SK-N-SH (cell line): ENCODE results near the gene SPATA3. TPM values are rescaled to one million over a fixed set of nuclear protein-coding genes. Genes with fewer than 3 reads are reported as not detected.

Experiments used
- CTCF ChIA-PET: fragments of 300-600, 350-600 bp; formaldehyde crosslinking; extraction: SDS; loops from one replicate; lab custom pipeline; 2021; lab: Yijun Ruan, JAX
- POLR2A ChIA-PET: fragments of 350-600 bp; sonication (Branson Sonifier 250); formaldehyde crosslinking; extraction: SDS; loops from one replicate; lab custom pipeline; 2020; ENCODE audit warnings: antibody characterized with exemption, inconsistent platforms; lab: Yijun Ruan, JAX
- DNase-seq: peaks from one replicate; pipeline ENCODE4 v3.0.0; 2012
- H2AFZ ChIP-seq: fragments of 200-600 bp; sonication (generic); 2 replicates; pipeline ENCODE4 v1.8.1; 2016; ENCODE audit warnings: antibody characterized with exemption, mild to moderate bottlenecking, low read depth
- H3F3A ChIP-seq: fragments of 200-600 bp; sonication (generic); replicated peaks from 2 replicates; pipeline ENCODE3; 2016; ENCODE audit warnings: antibody characterized with exemption, mild to moderate bottlenecking; ENCODE audit not compliant: insufficient read depth
- H3K27ac ChIP-seq, 2 experiments: fragments of 200-500 bp in 1 of 2; fragments of 200-600 bp in 1 of 2; sonication (Bioruptor generic) in 1 of 2; sonication (generic), shearing (Covaris generic) in 1 of 2; 2 replicates each; pipeline versions ENCODE4 v1.5.1 to v1.6.1; 2014 to 2016; ENCODE audit warnings: low read depth in 2 of 2, inconsistent platforms in 1 of 2, low read length in 1 of 2, mild to moderate bottlenecking in 1 of 2, mixed read lengths in 1 of 2
- H3K27me3 ChIP-seq: fragments of 200-600 bp; sonication (generic), shearing (Covaris generic); 2 replicates; pipeline ENCODE4 v1.6.1; 2016; ENCODE audit warnings: mixed run types; ENCODE audit not compliant: insufficient read depth
- H3K36me3 ChIP-seq, 2 experiments: fragments of 200-500 bp in 1 of 2; fragments of 200-600 bp in 1 of 2; sonication (Bioruptor generic) in 1 of 2; sonication (generic) in 1 of 2; replicated peaks in 1 of 2; 2 replicates each; pipeline versions ENCODE3 to v1.5.1; 2014 to 2016; ENCODE audit warnings: low read length in 1 of 2, mild to moderate bottlenecking in 1 of 2; ENCODE audit not compliant: insufficient read depth in 2 of 2, control insufficient read depth in 1 of 2
- H3K4me1 ChIP-seq, 2 experiments: fragments of 200-500 bp in 1 of 2; fragments of 200-600 bp in 1 of 2; sonication (Bioruptor generic) in 1 of 2; sonication (generic), shearing (Covaris generic) in 1 of 2; 2 replicates each; pipeline versions ENCODE4 v1.5.1 to v1.6.1; 2014 to 2016; ENCODE audit warnings: low read depth in 1 of 2, low read length in 1 of 2, mixed run types in 1 of 2; ENCODE audit not compliant: insufficient read depth in 2 of 2, control insufficient read depth in 1 of 2
- H3K4me2 ChIP-seq: fragments of 200-600 bp; sonication (generic), shearing (Covaris generic); 2 replicates; pipeline ENCODE4 v1.6.1; 2017; ENCODE audit warnings: mixed run types
- H3K4me3 ChIP-seq, 2 experiments: fragments of 200-500 bp in 1 of 2; fragments of 200-600 bp in 1 of 2; sonication (Bioruptor generic) in 1 of 2; sonication (generic), shearing (Covaris generic) in 1 of 2; 2 replicates each; pipeline versions ENCODE4 v1.5.1 to v1.8.1; 2014 to 2016; ENCODE audit warnings: low read depth in 2 of 2, inconsistent platforms in 1 of 2, low read length in 1 of 2, mild to moderate bottlenecking in 1 of 2, mixed read lengths in 1 of 2, moderate library complexity in 1 of 2
- H3K79me2 ChIP-seq: fragments of 200-600 bp; sonication (generic); 2 replicates; pipeline ENCODE4 v1.8.1; 2017; ENCODE audit warnings: mild to moderate bottlenecking; ENCODE audit not compliant: insufficient read depth
- H3K9ac ChIP-seq: fragments of 200-600 bp; sonication (generic); 2 replicates; pipeline ENCODE4 v1.6.1; 2017; ENCODE audit warnings: mixed run types
- H3K9me2 ChIP-seq: fragments of 200-600 bp; sonication (generic); 2 replicates; pipeline ENCODE4 v1.6.1; 2017; ENCODE audit warnings: mixed run types
- H3K9me3 ChIP-seq: fragments of 200-600 bp; sonication (generic); 2 replicates; pipeline ENCODE4 v1.6.1; 2017; ENCODE audit warnings: mixed run types, mild to moderate bottlenecking, moderate library complexity
- H4K20me1 ChIP-seq: fragments of 200-600 bp; sonication (generic); 2 replicates; pipeline ENCODE4 v1.6.1; 2017; ENCODE audit warnings: mild to moderate bottlenecking, mixed run types; ENCODE audit not compliant: insufficient read depth
- CTCF ChIP-seq: fragments of 200-600 bp; sonication (generic); IDR thresholded peaks from 2 replicates; pipeline ENCODE4 v1.6.1; 2017; ENCODE audit warnings: antibody characterized with exemption, mild to moderate bottlenecking, moderate library complexity
- FOSL2 ChIP-seq: IDR thresholded peaks from 2 replicates; pipeline ENCODE4 v1.4.0; 2012; ENCODE audit warnings: low read depth, mild to moderate bottlenecking, moderate library complexity, borderline replicate concordance
- FOXJ3 ChIP-seq: sonication (generic); formaldehyde crosslinking; IDR thresholded peaks from 2 replicates; pipeline ENCODE4 v1.5.1; 2020; ENCODE audit warnings: mild to moderate bottlenecking, missing genetic modification reagents
- FOXM1 ChIP-seq: IDR thresholded peaks from 2 replicates; pipeline ENCODE4 v1.4.0; 2012; ENCODE audit warnings: low read depth, mild to moderate bottlenecking
- IRF3 ChIP-seq: fragments of 150-350 bp; IDR thresholded peaks from 2 replicates; pipeline ENCODE4 v1.6.1; 2016; ENCODE audit warnings: mild to moderate bottlenecking, low read depth, low read length
- JUND ChIP-seq: IDR thresholded peaks from 2 replicates; pipeline ENCODE4 v1.4.0; 2012
- MAX ChIP-seq: IDR thresholded peaks from 2 replicates; pipeline ENCODE4 v1.4.0; 2012; ENCODE audit warnings: low read depth
- MEF2A ChIP-seq: IDR thresholded peaks from 2 replicates; pipeline ENCODE4 v1.4.0; 2012; ENCODE audit warnings: low read depth, borderline replicate concordance
- NFIC ChIP-seq: IDR thresholded peaks from 2 replicates; pipeline ENCODE4 v1.4.0; 2012; ENCODE audit warnings: borderline replicate concordance
- POLR2AphosphoS5 ChIP-seq: IDR thresholded peaks from 2 replicates; pipeline ENCODE4 v1.6.1; 2012; ENCODE audit warnings: low read depth, low read length
- REST ChIP-seq: IDR thresholded peaks from 2 replicates; pipeline ENCODE4 v1.6.1; 2012; ENCODE audit warnings: mild to moderate bottlenecking, low read depth, low read length, moderate library complexity
- RFX5 ChIP-seq: IDR thresholded peaks from 2 replicates; pipeline ENCODE4 v1.6.1; 2012; ENCODE audit warnings: mild to moderate bottlenecking, improper control_type of control experiment, low read length
- RXRA ChIP-seq: IDR thresholded peaks from 2 replicates; pipeline ENCODE4 v1.4.0; 2012; ENCODE audit warnings: low read depth, mild to moderate bottlenecking, borderline replicate concordance
- SIN3A ChIP-seq: IDR thresholded peaks from 2 replicates; pipeline ENCODE4 v1.6.1; 2012; ENCODE audit warnings: low read depth, mild to moderate bottlenecking, low read length, moderate library complexity, borderline replicate concordance
- TAF1 ChIP-seq: IDR thresholded peaks from 2 replicates; pipeline ENCODE4 v1.6.1; 2012; ENCODE audit warnings: low read depth, mild to moderate bottlenecking, low read length, moderate library complexity, borderline replicate concordance
- TCF12 ChIP-seq: IDR thresholded peaks from 2 replicates; pipeline ENCODE4 v1.4.0; 2012
- USF1 ChIP-seq: IDR thresholded peaks from 2 replicates; pipeline ENCODE4 v1.4.0; 2012; ENCODE audit warnings: low read depth, borderline replicate concordance
- USF2 ChIP-seq: fragments of 150-350 bp; IDR thresholded peaks from 2 replicates; pipeline ENCODE4 v1.6.1; 2017; ENCODE audit warnings: antibody characterized with exemption, low read length, low read depth, borderline replicate concordance
- YY1 ChIP-seq: IDR thresholded peaks from 2 replicates; pipeline ENCODE4 v1.4.0; 2012; ENCODE audit warnings: low read depth, mild to moderate bottlenecking
- WGBS: methylation state at CpG from one replicate; pipeline ENCODE4 v1.1.6; 2017; ENCODE audit warnings: low lambda C conversion rate; 5-methylcytosine and 5-hydroxymethylcytosine counted together
- polyA plus RNA-seq, 3 experiments: library from polyadenylated mRNA; depleted of rRNA; stranded (reverse); fragments of >200 nt; gene quantifications; 2 replicates each; pipeline ENCODE4 v1.2.3, GENCODE V29; 2012

SPATA3 gene
- polyA plus RNA-seq, 1 of the 3 experiments (the other 2 are of a cell fraction): not detected

- Histone ChIP-seq H2AFZ (no peak overlapping the region), H3K36me3 (no peaks in the 10 kb centered on the region), H3K9me2 (no peaks in the 10 kb centered on the region), H3K9ac (no peak overlapping the region), H3K79me2 (no peaks in the 10 kb centered on the region), H3F3A (peaks cover 12% of the 10 kb centered on the region), H3K27ac (no peak overlapping the region), H3K4me2 (no peak overlapping the region), H3K27me3 (0 out of 2 replicates have a peak, but pooled peaks cover 7% of the 10 kb centered on the region), H3K4me3 (no peak overlapping the region), H3K4me1 (no peaks in the 10 kb centered on the region), H4K20me1 (no peaks in the 10 kb centered on the region), H3K9me3 (no peaks in the 10 kb centered on the region)
- no peak for DNase-seq
- ChIA-PET POLR2A (no interaction called here), CTCF (interaction anchor here (1.1 kb wide), 1 partner anchor 11 kb away, joined by 3 read pairs; no protein-coding TSS in a partner anchor)
- TF ChIP-seq POLR2AphosphoS5: no peak
- TF ChIP-seq USF2: no peak
- no peak for TF ChIP-seq MAX
- no peak for TF ChIP-seq SIN3A
- no peak for TF ChIP-seq TAF1
- TF ChIP-seq IRF3: no peak
- TF ChIP-seq JUND: no peak
- no peak for TF ChIP-seq CTCF
- TF ChIP-seq FOXJ3 (CRISPR knock-in tag): no peak
- TF ChIP-seq FOXM1: no peak
- no peak for TF ChIP-seq TCF12
- TF ChIP-seq FOSL2: no peak
- TF ChIP-seq RXRA: no peak
- no peak for TF ChIP-seq NFIC
- TF ChIP-seq RFX5: no peak
- no peak for TF ChIP-seq MEF2A
- no peak for TF ChIP-seq REST
- TF ChIP-seq YY1: no peak
- no peak for TF ChIP-seq USF1
- 73% methylated on average over 6 of the region's 6 CpGs for WGBS
These were observed 19.2 kb upstream of the SPATA3 start for GRCh38 chr2:230976671-230977171.
